GM13977 (cell line): ENCODE data around the gene SLC30A1.

Experiments
- DNase-seq: peaks from one replicate; pipeline ENCODE4 v3.0.0; 2012; ENCODE audit warnings: low spot score
- CTCF ChIP-seq: IDR thresholded peaks from 2 replicates; pipeline ENCODE4 v1.5.1; 2012; ENCODE audit warnings: mild to moderate bottlenecking, control low read depth; ENCODE audit not compliant: insufficient read depth; ENCODE audit errors: extremely low read depth, missing control alignments
- in situ Hi-C: fragments of 300-500 bp; cut with MboI; formaldehyde crosslinking; loops from one replicate; pipeline ENCODE4 v1.12.0; 2022; ENCODE audit warnings: low sequenced_read_pairs, low pct_unique_long_range_greater_than_20kb, mixed read lengths, inconsistent platforms; ENCODE audit not compliant: unreplicated experiment

The SLC30A1 gene

GRCh38 chr1:211538287-211538686, 40.7 kb downstream of the SLC30A1 start:
- in situ Hi-C loops: no loop called here
- TF ChIP-seq CTCF: no peak
- DNase-seq: no peak

GRCh38 chr1:211537253-211537652, 41.7 kb downstream of the SLC30A1 start:
- TF ChIP-seq CTCF: no peak
- no peak for DNase-seq
- in situ Hi-C loops: no loop called here

- no peak for DNase-seq
- TF ChIP-seq CTCF: no peak
- in situ Hi-C loops: no loop called here
Observed at GRCh38 chr1:211536606-211537005, 42.4 kb downstream of the SLC30A1 start.

GRCh38 chr1:211535346-211535745, 43.6 kb downstream of the SLC30A1 start:
- TF ChIP-seq CTCF: no peak
- in situ Hi-C loops: no loop called here
- no peak for DNase-seq

- DNase-seq: no peak
- in situ Hi-C loops: no loop called here
- TF ChIP-seq CTCF: no peak
Observed at GRCh38 chr1:211534545-211535291, 44.2 kb downstream of the SLC30A1 start.

GRCh38 chr1:211532088-211532444, 46.9 kb downstream of the SLC30A1 start:
- TF ChIP-seq CTCF: no peak
- DNase-seq: no peak
- in situ Hi-C loops: no loop called here
